Erythroblast (primary cell): ENCODE measurements around the gene ANKRD60.

ENCODE experiments used
- GATA1 ChIP-seq: IDR thresholded peaks from 2 replicates; pipeline ENCODE4 v1.6.1; 2011; ENCODE audit warnings: low read depth, mild to moderate bottlenecking, control low read depth, low read length, moderate library complexity
- POLR2A ChIP-seq: IDR thresholded peaks from 2 replicates; pipeline ENCODE4 v1.6.1; 2011; ENCODE audit warnings: mild to moderate bottlenecking, low read length

GRCh38 chr20:58261660-58262059, 33.2 kb upstream of the ANKRD60 start:
- no peak for TF ChIP-seq POLR2A
- no peak for TF ChIP-seq GATA1
